Stimulated activated CD4-positive, alpha-beta T cell treated with anti-CD3 and anti-CD28 coated beads, Interleukin-4, amount 100 ng/mL, for 4 hours (primary cell): ENCODE results near the gene RHOD.

Source experiments
- DNase-seq, 2 experiments: peaks; one replicate each; pipeline ENCODE4 v3.0.0-alpha.2; 2020

RHOD gene

DNA sequence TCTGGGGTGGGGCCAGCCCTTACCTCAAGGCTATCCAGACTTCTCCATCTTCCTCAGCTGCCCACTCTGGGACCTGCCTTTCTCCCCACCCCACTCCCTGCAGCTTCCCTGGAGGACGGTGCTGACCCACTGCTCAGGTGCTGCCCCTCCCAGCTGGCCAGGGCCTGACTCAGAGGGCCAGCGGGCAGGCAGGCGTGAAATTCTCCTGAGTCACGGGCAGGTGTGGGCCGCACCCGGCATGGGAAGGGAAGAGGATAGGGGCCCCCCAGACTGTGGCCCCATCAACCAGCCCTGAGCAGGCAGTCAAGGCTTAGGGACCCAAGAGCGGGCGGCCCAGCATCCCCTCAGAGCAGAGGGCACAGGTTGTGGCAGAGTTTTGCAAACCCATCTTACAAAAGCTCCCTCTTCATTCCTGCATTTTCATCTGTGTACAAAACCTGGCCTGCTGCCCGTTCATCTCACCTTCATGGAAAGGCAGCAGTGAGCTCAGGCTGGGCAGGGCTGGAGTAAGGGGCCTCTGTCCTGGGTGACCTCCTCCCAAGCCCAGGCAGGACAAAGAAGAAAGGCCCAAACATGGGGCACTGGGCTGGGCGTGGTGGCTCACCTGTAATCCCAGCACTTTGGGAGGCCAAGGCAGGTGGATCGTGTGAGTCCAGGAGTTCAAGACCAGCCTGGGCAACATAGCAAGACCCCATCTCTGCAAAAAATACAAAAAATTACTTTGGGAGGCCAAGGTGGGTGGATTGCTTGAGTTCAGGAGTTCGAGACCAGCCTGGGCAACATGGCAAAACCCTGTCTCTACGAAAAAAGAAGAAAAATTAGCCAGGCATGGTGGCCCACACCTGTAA is 6.1 kb downstream of the RHOD start:
- no peak for DNase-seq

- no peak for DNase-seq
Measured at GRCh38 chr11:67066333-67066709, 9.7 kb downstream of the RHOD start.

DNA sequence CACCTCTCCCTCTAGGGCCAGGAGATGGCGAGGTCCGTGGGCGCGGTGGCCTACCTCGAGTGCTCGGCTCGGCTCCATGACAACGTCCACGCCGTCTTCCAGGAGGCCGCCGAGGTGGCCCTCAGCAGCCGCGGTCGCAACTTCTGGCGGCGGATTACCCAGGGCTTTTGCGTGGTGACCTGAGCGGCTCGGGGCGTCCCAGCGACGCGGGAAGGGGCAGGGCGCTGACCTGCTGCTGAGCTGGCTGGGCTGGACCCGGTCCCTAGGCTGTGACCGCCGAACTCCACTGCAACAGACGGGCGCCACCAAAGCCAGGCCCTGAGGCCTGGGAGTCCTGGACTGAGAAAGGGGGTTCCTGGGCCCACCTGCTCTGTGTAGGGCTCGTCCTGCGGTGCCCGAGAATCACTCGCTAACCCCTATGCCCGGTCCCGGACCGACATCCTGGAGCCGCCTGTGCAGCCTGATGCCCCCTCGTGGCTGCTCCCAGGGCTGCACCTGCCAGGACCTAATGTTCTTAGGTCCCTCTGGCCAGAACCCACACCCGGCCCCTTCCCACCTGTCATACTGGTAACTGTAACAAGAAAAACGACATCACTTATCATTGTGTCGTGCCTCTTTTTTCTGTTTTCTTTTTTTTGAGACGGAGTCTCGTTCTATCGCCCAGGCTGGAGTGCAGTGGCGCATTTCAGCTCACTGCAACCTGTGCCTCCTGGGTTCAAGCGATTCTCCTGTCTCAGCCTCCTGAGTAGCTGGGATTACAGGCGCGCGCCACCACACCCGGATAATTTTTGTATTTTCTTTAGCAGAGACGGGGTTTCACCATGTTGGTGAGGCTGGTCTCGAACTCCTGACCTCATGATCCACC is 15.0 kb downstream of the RHOD start:
- peak; percentile 64 to 71 for DNase-seq

DNA sequence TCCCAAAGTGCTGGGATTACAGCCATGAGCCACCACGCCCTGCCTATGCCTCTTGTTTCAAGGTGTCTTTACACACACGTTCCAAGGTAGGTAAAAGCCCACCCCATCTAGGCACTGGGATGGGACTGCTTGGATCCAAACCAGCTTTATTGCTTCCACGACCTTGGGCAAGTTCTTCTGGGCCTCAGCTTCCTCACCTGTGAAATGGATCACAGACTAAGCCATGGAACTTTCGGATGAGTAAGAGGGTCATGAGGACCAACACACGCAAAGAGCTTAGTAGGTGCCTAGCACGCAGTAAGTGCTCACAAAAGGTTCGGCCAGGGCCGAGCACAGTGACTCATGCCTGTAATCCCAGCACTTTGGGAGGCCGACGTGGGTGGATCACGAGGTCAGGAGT is 15.6 kb downstream of the RHOD start:
- no peak for DNase-seq

- DNase-seq, result no peak
Measured at GRCh38 chr11:67073908-67074307, 17.3 kb downstream of the RHOD start.

- DNase-seq, result no peak
Measured at GRCh38 chr11:67076202-67076601, 19.6 kb downstream of the RHOD start.

DNA sequence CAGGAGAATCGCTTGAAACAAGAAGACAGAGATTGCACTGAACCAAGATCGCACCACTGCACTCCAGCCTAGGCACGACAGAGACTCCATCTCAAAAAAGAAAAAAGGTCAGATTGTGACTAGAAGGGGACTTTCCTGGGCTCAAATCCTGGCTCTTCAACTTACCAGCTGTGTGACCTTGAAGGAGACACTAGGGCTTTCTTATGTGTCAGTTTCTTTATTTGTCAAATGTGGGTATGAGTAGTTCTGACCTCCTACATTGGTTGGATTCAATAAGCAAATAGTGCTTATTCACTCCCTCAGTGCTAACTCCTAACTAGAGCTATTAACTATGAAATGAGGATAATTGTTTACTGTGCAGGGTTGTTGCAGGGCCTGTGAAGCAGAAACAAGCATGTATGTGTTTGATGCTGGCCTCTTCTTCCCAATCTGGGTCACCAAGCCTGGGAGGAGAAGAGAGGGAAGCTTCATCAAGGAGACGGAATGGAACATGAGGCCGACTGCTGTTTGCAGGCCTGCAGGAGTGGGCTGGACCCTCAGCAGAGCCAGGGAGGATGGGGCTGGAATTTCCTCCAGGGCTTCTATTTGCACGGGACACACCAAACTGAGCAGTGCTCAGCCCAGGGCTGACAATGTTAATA is 22.5 kb downstream of the RHOD start:
- no peak for DNase-seq

DNA sequence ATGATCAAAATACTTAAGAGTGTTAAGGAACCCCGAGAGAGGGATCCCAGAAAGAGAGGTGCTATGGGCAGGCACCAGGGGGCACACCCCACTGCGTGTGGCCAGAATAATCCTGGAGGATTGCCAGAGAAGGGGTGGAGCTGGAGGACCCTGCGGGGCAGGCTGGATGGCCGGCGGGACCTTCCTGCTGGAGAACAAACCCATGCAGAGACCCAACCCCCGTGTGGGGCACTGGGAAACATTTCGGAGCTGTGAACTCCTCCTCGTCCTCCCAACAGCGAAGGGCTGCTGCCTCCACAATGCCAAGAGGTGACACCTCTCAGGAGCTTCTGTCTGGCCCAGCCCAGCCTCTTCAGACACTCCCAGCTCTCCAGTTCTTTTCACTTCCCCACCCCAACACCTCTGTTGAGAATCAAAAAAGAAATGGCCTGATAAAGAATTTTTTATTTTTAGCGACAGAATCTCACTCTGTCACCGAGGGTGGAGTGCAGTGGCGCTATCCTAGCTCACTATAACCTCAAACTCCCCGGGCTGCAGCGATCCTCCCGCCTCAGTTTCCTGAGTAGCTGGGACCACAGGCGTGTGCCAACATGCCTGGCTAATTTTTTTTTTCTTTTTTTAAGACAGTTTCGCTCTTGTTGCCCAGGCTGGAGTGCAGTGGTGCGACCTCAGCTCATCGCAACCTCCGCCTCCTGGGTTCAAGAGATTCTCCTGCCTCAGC is 25.6 kb downstream of the RHOD start:
- no peak for DNase-seq

- DNase-seq, result no peak
Measured at GRCh38 chr11:67083786-67084366, 27.2 kb downstream of the RHOD start.

DNA sequence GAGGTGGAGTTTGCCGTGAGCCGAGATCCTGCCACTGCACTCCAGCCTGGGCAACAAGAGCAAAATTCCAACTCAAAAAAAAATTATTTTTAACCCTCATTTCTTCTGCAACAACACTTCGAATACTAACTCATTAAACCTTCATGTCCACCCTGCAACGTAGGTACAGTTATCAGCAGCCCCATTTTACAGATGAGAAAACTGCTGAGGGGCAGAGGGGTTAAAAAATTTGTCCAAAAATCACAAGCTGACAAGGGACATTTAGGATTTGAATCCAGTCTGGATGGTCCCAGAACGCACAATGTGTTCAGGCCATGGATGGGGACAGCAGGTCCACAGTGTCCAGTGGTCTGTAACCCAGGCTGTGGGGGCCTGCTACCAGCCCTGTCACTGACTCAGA is 29.0 kb downstream of the RHOD start:
- no peak for DNase-seq

GRCh38 chr11:67090717-67091116 is 34.1 kb downstream of the RHOD start:
- DNase-seq, result no peak

GRCh38 chr11:67095214-67095507 is 38.5 kb downstream of the RHOD start:
- DNase-seq, result no peak

- DNase-seq, result no peak
Measured at GRCh38 chr11:67098799-67099429, 42.3 kb downstream of the RHOD start.

- no peak for DNase-seq
Measured at GRCh38 chr11:67099831-67100324, 43.2 kb downstream of the RHOD start.

DNA sequence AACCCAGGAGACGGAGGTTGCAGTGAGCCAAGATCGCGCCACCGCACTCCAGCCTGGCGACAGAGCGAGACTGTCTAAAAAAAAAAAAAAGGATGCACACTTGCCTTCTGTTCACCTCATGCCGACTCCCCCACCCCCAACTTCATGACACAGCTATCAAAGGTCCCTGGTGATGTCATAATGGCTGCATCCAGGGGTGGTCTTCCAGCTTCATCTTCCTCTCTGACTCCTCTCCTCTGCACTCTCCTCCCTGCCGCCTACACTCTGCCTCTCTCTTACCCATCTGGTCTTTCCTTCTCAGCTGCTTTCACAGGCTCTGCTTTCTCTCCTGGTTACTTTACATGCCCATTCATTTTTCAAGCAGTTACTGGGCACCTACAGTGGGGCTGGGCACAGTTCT is 46.0 kb downstream of the RHOD start:
- DNase-seq, result no peak

DNA sequence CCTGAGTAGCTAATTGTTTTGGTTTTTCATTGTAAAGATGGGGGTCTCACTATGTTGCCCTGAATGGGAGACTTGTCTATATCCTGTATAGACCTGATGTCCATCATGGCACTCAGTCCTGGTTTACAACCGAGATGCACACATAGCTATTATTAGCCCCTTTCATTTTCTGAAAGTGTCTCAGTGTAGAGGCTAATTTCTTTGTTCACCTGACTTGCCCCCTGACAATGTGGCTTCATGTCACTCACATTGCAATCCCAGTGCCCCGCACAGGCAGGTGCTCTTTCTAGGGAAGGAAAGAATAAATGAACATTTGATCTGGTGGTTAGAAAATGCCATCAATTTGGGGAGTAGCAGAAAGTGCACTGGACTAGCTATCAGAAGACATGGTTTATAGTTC is 49.3 kb downstream of the RHOD start:
- DNase-seq, result no peak

DNA sequence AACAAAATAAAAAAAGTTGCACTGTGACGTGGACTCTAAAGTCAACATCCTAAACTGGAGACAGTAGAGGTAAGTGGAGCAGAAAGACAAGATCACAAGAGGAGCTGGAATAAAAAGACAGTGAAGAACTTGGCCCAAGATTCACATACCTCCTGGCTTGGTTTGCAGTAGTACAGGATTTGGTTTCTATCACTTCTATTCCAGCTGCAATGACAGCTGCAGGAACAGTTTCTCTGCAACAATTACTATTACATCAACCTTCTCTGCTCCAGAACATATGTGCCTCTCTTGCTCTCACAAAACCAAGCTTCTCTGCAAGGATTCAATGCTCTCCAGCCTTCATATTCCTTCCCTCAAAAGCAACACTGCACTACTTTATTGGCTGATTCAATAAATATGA is 54.6 kb downstream of the RHOD start:
- DNase-seq, result no peak

GRCh38 chr11:67113231-67113721 is 56.6 kb downstream of the RHOD start:
- DNase-seq, result no peak

DNA sequence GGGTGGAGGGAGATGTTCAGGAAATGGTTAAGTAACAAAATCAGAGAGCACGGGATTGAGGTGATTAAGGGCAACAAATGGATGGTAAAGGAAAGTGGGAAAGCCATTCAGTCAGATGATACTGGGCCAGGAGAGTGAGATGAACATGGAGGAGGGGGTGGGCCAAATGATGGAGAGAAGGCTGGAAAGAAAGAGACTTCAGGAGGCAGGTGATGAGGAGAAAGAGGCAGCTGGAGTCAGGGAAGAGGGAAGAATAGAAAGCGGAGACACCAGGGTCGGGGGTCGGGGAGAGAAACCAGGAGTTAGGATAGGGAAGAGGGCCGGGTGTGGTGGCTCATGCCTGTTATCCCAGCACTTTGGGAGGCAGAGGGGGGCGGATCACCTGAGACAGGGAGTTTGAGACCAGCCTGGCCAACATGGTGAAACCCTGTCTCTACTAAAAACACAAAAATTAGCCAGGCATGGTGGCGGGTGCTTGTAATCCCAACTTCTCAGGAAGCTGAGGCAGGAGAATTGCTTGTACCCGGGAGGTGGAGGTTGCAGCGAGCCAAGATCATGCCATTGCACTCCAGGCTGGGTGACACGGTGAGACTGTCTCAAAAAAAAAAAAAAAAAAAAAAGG is 57.7 kb downstream of the RHOD start:
- no peak for DNase-seq

DNA sequence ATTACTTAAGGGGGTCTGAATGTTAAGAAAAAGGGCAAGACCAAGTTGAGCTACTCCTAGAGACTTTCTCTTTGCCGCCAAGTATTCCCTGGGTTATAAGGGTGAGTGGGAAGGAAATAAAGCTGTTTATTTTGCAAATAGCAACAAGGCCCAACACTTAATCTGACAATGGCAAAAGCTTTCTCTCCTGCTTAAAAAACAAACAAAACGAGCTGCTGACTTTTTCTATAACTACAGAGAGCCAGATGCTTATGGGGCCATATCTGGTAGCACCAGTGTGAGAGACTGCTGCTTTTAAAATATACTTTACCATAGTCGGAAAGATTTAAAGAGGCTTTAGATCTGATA is 60.1 kb downstream of the RHOD start:
- DNase-seq, result no peak

- DNase-seq, result no peak
Measured at GRCh38 chr11:67117176-67117575, 60.5 kb downstream of the RHOD start.
